ENCODE results near the gene TRIM69.

- TF ChIP-seq CTCF (conservative IDR thresholded peaks at IDR 0.05; ENCODE audit: low read depth in 2 of 2), result no peak
- TF ChIP-seq REST (IDR thresholded peaks at IDR 0.05; ENCODE audit: unreplicated experiment), result no peak
- no peak for TF ChIP-seq POLR2AphosphoS5 (IDR thresholded peaks at IDR 0.05; ENCODE audit: low read depth)
- TF ChIP-seq CREB1 (CRISPR knock-in tag; IDR thresholded peaks at IDR 0.05; ENCODE audit: low read depth), result no peak
- no peak for TF ChIP-seq JUNB (IDR thresholded peaks at IDR 0.05; ENCODE audit: unreplicated experiment)
- no peak for TF ChIP-seq EZH2 (IDR thresholded peaks at IDR 0.05; ENCODE audit: low read depth, unreplicated experiment)
- TF ChIP-seq EZH2phosphoT487 (IDR thresholded peaks at IDR 0.05; ENCODE audit: unreplicated experiment), result no peak
- no peak for TF ChIP-seq ZNF331 (CRISPR knock-in tag; IDR thresholded peaks at IDR 0.05; ENCODE audit: low read depth)
- TF ChIP-seq ZNF114 (CRISPR knock-in tag; IDR thresholded peaks at IDR 0.05), result no peak
- TF ChIP-seq NANOG (IDR thresholded peaks at IDR 0.05; ENCODE audit: borderline replicate concordance), result no peak
- no peak for TF ChIP-seq STAT1 (IDR thresholded peaks at IDR 0.05; ENCODE audit: unreplicated experiment)
These were observed 72.2 kb downstream of the TRIM69 start for GRCh38 chr15:44808557-44808956.

Data from GM23338 (cell line).